Keratinocyte (primary cell): ENCODE results near the gene ANXA3.

Source experiments
- EZH2 ChIP-seq: IDR thresholded peaks from one replicate; pipeline ENCODE4 v1.6.1; 2012; ENCODE audit warnings: inconsistent platforms, mild to moderate bottlenecking, low read length, moderate library complexity
- TF ChIP-seq, protein P1 (sequence below), 3 experiments: IDR thresholded peaks in 1 of 3; conservative IDR thresholded peaks in 1 of 3; optimal IDR thresholded peaks in 1 of 3; 2 replicates in 2 of 3; 3 replicates in 1 of 3; pipeline versions ENCODE3 to v1.5.1; 2011; ENCODE audit warnings: low read length in 3 of 3, mild to moderate bottlenecking in 3 of 3, moderate library complexity in 2 of 3, control low read depth in 1 of 3, inconsistent platforms in 1 of 3; ENCODE audit not compliant: insufficient read depth in 2 of 3; ENCODE audit errors: extremely low read depth in 1 of 3

DNA sequence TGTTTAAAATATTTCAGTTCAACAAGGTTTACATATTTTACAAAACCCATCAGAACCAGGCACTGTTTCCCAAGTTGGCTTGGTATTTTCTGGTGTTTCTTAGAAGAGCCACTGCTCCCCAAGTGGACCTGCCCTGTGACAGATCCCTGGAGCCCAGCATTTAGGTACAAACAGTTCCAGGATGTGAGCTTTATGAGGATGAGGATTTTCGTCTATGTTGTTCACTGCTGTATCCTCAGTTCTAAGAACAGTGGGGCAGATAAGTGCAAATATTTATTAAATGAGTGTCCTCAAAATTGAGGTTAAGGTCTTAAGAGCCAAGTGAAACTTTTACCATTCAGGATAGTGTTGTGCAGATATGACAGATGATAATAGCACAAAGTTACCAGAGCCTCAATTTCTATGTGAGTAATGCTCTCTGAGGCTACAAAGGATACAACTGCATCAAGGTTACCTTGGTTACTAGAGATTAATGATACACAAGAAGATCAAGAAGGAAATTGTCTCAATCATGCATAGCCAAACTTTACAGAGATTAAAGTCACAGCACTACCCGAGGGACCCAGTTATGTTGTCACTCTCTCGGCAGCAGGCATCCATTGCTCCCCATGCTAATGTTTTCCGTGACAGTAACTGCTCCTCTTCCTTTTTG, 37.5 kb downstream of the ANXA3 start:
- no peak for TF ChIP-seq EZH2
- TF ChIP-seq, protein P1, sequence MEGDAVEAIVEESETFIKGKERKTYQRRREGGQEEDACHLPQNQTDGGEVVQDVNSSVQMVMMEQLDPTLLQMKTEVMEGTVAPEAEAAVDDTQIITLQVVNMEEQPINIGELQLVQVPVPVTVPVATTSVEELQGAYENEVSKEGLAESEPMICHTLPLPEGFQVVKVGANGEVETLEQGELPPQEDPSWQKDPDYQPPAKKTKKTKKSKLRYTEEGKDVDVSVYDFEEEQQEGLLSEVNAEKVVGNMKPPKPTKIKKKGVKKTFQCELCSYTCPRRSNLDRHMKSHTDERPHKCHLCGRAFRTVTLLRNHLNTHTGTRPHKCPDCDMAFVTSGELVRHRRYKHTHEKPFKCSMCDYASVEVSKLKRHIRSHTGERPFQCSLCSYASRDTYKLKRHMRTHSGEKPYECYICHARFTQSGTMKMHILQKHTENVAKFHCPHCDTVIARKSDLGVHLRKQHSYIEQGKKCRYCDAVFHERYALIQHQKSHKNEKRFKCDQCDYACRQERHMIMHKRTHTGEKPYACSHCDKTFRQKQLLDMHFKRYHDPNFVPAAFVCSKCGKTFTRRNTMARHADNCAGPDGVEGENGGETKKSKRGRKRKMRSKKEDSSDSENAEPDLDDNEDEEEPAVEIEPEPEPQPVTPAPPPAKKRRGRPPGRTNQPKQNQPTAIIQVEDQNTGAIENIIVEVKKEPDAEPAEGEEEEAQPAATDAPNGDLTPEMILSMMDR (optimal IDR thresholded peaks at IDR 0.05 in 1 of 3, IDR thresholded peaks at IDR 0.05 in 1 of 3, conservative IDR thresholded peaks at IDR 0.05 in 1 of 3; ENCODE audit: extremely low read depth in 1 of 3, insufficient read depth in 2 of 3, low read length in 3 of 3): no peak
